ENCODE measurements around the gene DNAJB7.
"Not testable (repeated sequence)": the region's sequence is repeated elsewhere in the genome, so short reads cannot be mapped to it uniquely, and the experiment has no call there.

DNAJB7 gene

DNA sequence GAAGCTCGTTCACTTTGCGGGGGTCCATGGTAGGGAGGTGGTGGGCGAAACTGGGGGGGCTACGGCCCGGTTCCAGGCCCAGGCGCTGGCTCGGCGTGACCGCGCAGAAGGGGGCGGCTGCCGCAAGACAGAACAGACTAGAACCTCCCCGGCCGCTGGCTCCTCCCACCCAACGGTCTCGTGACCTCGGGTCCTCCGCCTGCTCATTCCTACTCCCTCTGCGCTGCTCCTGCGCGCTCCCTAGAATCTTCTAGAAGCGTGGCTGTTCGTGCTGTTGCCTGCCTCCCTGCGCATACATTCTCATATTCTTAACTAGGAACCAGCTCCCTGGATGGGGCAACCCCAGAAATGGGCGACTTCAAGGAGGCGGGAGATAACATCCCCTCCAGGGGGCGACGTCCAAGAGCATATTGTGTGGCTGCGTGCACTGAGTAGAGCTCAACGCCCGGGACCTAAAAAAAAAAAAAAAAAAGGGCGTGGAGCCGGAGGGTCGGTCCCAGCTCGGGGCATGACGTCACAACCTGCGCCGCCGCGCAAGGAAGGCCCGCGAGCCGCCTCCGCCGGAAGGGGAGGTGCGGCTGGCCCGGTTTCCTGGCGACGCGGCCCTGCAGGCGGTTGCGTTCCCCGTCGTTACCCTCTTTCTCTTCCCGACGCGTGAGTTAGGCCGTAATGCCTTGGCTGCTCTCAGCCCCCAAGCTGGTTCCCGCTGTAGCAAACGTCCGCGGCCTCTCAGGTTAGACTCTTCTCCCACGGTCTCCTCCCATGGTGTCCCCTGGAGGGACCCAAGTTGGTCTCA is 5.2 kb downstream of the DNAJB7 start, which contains the start of the genes ST13 and XPNPEP3:
Gene ST13, minus strand, starts transcription at position 127 of the 796 bp plus-strand sequence. Its CDS starts 99 bp downstream, at position 28.
Gene XPNPEP3, plus strand, starts transcription at position 636 of the 796 bp plus-strand sequence. Its CDS starts 34 bp downstream, at position 670.
- Mint-ChIP-seq H3K27me3 (no peaks in the 10 kb centered on the region), H3K36me3 (ENCODE audit: low read depth) (peaks cover 34% of the 10 kb centered on the region), H3K4me1 (ENCODE audit: low read depth) (peaks cover 57% of the 10 kb centered on the region), H3K4me3 (peak within 1 kb of the TSS; percentile 99), H3K9me3 (no peaks in the 10 kb centered on the region), H3K27ac (peak within 1 kb of the TSS; percentile 100)

DNA sequence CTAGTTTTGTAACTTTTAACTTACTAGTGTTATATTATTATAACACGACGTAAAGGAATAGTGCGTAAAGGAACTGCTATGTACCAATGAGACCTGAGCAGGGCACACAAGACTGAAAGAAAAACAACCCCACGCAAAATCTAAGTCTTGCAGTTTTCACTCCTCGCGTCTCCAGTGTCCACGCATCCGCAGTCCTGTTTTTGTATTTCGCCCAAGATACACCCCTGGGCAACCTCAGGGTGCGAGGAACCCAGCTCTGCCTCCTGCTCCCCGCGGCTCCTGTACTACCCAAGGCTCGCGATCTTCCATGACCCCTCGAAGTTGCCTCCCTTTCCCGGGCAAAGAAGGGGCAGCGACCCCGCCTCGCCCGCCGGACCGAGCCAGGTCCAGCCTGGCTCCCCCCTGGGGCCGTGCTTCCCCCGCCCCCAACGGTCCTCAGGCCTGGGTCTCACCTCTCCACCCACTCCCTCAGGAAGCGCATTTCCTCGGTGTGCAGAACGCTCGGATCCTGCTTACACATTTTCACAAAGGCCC is 5.9 kb downstream of the DNAJB7 start:
- peak overlapping the region; percentile 100 for H3K27ac Mint-ChIP-seq
- H3K27me3 Mint-ChIP-seq, result no peaks in the 10 kb centered on the region
- peaks cover 63% of the 10 kb centered on the region for H3K4me1 Mint-ChIP-seq (ENCODE audit: low read depth)
- no peaks in the 10 kb centered on the region for H3K9me3 Mint-ChIP-seq
- H3K4me3 Mint-ChIP-seq, result peak overlapping the region; percentile 99
- H3K36me3 Mint-ChIP-seq (ENCODE audit: low read depth), result peaks cover 36% of the 10 kb centered on the region

DNA sequence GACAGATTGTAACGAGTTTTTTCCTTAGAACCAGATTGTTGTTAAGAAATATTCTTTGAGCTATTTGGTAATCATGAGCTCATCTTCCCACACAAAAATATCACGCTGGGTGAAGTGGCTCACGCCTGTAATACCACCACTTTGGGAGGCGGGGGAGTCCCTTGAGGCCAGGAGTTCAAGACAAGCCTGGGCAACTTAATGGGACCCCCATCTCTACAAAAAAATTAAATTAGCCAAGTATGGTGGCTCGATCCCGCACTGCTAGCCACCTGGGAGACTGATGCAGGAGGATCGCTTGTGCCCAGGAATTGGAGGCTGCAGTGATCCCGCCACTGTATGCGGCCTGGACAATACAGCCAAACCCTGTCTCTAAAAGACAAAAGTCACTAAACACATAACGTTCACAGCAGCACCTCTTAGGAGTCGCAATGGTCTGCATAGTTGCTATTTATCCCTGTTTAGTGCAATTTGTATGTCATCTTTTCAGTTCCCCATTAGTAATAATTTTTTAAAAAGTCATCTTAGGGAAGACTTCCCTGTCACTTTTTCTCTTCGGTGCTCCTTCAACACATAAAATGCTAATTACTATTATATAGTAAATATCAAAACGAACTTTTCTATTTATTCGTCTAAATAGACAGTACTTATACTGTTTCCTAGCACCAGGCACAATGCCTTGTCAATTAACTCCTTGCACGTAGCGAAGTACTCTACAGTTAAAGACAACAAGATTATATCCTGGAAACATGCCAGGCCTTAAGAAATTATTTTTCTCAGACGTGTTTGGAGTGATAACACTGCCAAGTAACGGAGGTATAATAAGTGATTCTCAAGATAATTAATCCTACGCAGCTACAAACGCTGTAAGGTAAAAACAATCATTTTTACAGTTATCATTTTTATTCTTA is 6.6 kb downstream of the DNAJB7 start:
- H3K4me1 Mint-ChIP-seq (ENCODE audit: low read depth), result peaks cover 67% of the 10 kb centered on the region
- peak overlapping the region; percentile 75 for H3K27ac Mint-ChIP-seq
- peaks cover 35% of the 10 kb centered on the region for H3K36me3 Mint-ChIP-seq (ENCODE audit: low read depth)
- peak overlapping the region; percentile 99 for H3K4me3 Mint-ChIP-seq
- no peaks in the 10 kb centered on the region for H3K9me3 Mint-ChIP-seq
- no peaks in the 10 kb centered on the region for H3K27me3 Mint-ChIP-seq

DNA sequence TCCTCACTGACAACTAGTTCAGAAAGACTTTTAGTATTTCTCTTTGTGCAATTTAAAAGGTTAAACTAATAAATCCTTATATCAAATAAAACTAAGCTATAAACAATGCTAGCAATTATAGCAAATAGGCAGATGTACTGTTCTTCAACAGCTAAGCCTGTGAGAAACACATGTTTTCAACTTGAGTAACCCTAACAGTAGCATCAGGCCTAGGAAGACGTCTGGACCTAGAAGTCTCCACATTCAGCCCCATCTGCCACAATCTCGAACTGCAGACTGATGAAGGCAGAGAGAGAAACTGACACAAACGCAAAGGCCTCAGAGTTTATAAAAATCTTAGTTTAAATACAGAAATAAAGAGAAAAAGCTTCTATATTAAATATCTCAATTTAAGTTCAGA is 8.0 kb downstream of the DNAJB7 start:
- peak overlapping the region; percentile 56 for H3K27ac Mint-ChIP-seq
- H3K4me3 Mint-ChIP-seq, result peak overlapping the region; percentile 99

DNA sequence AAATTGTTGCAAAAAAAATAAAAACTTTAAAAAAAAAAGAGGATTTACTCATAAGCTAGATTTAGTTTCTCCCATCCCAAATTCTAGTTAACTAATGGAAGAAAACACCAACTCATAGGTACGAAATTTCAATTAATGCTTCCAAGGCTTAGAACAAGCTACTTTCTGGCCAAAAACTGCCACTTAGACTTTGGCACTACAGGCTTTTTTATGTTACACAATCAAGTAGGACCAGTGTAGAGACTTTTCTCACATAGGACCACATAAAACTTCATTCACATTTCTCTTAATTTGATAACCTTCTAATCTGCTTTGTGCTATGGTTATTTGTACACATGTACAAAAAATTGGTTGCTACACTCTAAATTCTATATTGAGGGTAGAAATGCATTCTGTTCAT is 8.6 kb downstream of the DNAJB7 start:
- peak overlapping the region; percentile 99 for H3K4me3 Mint-ChIP-seq
- no peaks in the 10 kb centered on the region for H3K9me3 Mint-ChIP-seq
- H3K36me3 Mint-ChIP-seq (ENCODE audit: low read depth), result peaks cover 42% of the 10 kb centered on the region
- peaks cover 57% of the 10 kb centered on the region for H3K4me1 Mint-ChIP-seq (ENCODE audit: low read depth)
- no peaks in the 10 kb centered on the region for H3K27me3 Mint-ChIP-seq
- H3K27ac Mint-ChIP-seq, result peak overlapping the region; percentile 56

More for the DNA sequence above, 8.0 kb downstream of the DNAJB7 start:
- H3K9me3 Mint-ChIP-seq, result no peaks in the 10 kb centered on the region
- H3K36me3 Mint-ChIP-seq (ENCODE audit: low read depth), result peaks cover 40% of the 10 kb centered on the region
- H3K27me3 Mint-ChIP-seq, result no peaks in the 10 kb centered on the region
- H3K4me1 Mint-ChIP-seq (ENCODE audit: low read depth), result peaks cover 61% of the 10 kb centered on the region

DNA sequence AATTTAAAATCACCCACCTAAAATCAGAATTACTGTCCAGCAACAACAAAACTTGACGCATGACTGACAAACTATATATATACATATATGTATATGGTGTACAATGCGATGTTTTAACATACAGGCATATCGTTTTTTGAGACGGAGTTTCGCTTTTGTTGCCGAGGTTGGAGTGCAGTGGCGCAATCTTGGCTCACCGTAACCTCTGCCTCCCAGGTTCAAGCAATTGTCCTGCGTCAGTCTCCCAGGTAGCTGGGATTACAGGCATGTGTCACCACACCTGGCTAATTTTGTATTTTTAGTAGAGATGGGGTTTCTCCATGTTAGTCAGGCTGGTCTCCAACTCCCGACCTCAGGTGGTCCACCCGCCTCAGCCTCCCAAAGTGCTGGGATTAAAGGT is 16.1 kb downstream of the DNAJB7 start:
- not testable (repeated sequence) for H3K27ac Mint-ChIP-seq, H3K4me3 Mint-ChIP-seq, H3K27me3 Mint-ChIP-seq, H3K9me3 Mint-ChIP-seq
- H3K4me1 Mint-ChIP-seq (ENCODE audit: low read depth), result peaks cover 13% of the 10 kb centered on the region
- H3K36me3 Mint-ChIP-seq (ENCODE audit: low read depth), result peaks cover 75% of the 10 kb centered on the region

DNA sequence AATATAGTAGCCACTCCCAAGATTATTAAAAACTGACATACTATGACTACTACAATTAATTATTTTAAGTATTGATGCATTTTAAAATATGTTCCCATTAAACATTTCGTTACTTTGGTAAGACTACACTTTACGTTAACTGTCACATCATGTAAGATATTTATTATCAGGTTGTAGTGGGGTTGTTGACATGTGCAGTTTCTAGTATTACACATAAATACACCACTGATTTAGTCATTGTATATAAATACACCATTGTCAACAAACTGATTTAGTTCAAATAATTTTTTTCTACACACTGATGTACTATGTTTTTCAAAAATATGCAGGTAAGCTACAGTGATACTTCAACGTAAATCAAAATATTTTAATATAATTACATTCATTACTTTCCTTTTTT is 17.0 kb downstream of the DNAJB7 start:
- Mint-ChIP-seq H3K4me3 (no peak overlapping the region), H3K9me3 (no peaks in the 10 kb centered on the region), H3K36me3 (ENCODE audit: low read depth) (peaks cover 77% of the 10 kb centered on the region), H3K27ac (peak overlapping the region; percentile 14), H3K27me3 (no peaks in the 10 kb centered on the region), H3K4me1 (ENCODE audit: low read depth) (peaks cover 9% of the 10 kb centered on the region)

DNA sequence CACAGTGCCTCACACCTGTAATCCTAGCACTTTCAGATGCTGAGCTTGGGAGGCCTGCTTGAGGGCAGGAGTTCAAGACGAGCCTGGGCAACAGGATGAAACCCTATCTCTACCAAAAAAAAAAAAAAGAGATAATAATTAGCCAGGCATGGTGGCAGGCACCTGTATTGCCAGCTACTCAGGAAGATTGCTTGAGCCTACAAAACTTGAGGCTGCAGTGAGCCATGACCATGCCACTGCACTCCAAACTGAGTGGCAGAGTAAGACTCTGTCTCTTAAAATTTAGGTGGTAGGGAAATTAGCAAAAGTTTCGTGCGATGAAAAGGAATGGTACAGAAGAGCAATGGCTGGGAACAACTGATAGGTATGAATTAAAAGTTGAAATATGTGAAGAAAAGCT is 23.4 kb downstream of the DNAJB7 start:
- H3K36me3 Mint-ChIP-seq (ENCODE audit: low read depth), result peaks cover 73% of the 10 kb centered on the region
- H3K4me3 Mint-ChIP-seq, result no peak overlapping the region
- peaks cover 4% of the 10 kb centered on the region for H3K4me1 Mint-ChIP-seq (ENCODE audit: low read depth)
- no peak overlapping the region for H3K27ac Mint-ChIP-seq
- H3K27me3 Mint-ChIP-seq, result no peaks in the 10 kb centered on the region
- no peaks in the 10 kb centered on the region for H3K9me3 Mint-ChIP-seq

DNA sequence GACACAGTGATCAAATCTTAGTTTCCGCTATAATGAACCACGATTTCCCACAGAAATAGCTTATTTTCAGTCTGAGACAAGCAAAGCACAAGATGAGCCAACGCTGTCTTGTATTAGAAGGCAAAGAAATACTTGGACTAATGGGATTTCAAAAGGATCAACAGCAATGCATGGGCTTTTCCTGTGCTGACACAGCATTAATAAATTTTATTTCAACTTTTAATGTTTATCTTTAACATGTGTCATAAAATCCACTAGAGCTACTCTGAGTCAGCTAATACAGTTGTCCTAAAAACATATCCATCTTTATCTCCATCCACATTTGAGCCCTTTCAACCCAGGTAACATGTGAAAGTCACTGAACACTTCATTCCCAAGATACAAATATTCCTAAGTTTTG is 27.3 kb downstream of the DNAJB7 start:
- no peaks in the 10 kb centered on the region for H3K9me3 Mint-ChIP-seq
- no peaks in the 10 kb centered on the region for H3K4me1 Mint-ChIP-seq (ENCODE audit: low read depth)

DNA sequence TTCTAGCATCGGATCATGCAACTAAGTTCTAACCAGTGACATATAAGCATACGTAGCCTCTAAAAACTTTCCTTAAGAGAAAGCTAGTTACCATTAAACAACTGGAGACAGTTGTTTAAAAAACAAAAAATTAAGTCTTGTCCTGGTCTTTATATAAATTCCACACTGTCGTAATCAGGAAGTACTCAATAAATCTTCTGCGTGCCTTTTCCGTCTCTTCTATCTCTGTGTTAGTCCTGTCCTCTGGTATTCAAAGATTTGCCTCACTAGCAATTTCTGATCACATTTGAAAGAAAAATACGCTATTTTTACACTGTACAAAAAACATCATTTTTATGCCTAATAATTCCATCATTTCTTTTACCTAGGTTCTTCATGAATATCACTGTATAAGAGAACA is 32.8 kb downstream of the DNAJB7 start:
- H3K27me3 Mint-ChIP-seq, result no peaks in the 10 kb centered on the region
- H3K4me3 Mint-ChIP-seq, result no peak overlapping the region
- no peak overlapping the region for H3K27ac Mint-ChIP-seq
- H3K9me3 Mint-ChIP-seq, result no peaks in the 10 kb centered on the region
- peaks cover 58% of the 10 kb centered on the region for H3K36me3 Mint-ChIP-seq (ENCODE audit: low read depth)
- H3K4me1 Mint-ChIP-seq (ENCODE audit: low read depth), result no peaks in the 10 kb centered on the region

More for the DNA sequence above, 27.3 kb downstream of the DNAJB7 start:
- Mint-ChIP-seq H3K36me3 (ENCODE audit: low read depth) (peaks cover 71% of the 10 kb centered on the region), H3K4me3 (no peak overlapping the region), H3K27me3 (no peaks in the 10 kb centered on the region), H3K27ac (no peak overlapping the region)

DNA sequence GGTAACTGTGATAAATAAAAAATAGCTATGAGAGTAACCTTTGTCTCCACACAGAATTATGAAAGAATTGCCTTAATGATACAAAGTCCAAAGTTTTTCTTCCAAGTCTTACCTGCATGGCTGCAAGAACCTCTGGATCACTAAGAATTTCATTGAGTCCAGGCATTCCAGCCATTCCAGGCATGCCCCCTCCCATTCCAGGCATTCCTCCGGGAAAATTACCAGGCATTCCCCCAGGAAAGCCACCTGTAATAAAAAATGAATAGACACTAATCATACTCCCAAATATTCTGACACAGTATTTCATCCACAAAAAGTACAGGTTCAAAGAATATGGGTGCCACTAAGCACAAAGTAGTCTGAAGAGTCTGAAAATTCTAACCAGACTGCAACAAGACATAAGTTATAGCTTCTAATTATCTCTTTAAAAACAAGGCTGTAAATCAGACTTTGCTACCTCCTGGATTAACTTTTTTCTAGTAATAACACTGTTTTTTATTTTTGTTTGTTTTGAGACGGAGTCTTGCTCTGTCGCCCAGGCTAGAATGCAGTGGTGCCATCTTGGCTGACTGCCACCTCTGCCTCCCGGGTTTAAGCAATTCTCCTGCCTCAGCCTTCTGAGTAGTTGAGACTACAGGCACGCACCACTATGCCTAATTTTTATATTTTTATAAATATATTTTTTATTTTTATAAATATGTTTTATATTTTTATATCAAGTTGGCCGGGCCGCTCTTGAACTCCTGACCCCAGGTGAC is 34.8 kb downstream of the DNAJB7 start:
- H3K36me3 Mint-ChIP-seq (ENCODE audit: low read depth), result peaks cover 61% of the 10 kb centered on the region
- no peaks in the 10 kb centered on the region for H3K4me1 Mint-ChIP-seq (ENCODE audit: low read depth)
- H3K27ac Mint-ChIP-seq, result no peak overlapping the region

DNA sequence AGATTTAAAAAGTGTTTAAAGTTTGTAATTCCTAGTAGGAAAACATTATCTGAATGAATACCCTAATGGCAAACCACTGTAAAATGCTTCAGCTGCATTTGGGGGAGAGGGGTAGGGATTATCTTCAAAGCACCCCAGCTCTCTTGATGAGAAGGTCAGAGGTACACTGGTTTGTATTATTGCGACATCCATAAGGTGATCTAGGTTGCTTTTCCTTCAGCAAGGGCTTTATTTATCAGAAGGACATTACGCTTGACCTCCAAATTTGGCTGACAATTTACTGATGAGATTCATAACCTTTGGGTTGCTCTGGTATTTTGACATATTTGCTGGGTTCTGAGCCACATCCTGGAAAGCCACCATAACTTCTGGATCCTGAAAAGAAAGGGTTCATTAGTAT is 35.6 kb downstream of the DNAJB7 start:
- not testable (repeated sequence) for H3K27ac Mint-ChIP-seq; H3K27me3 Mint-ChIP-seq; H3K4me3 Mint-ChIP-seq; H3K4me1 Mint-ChIP-seq (ENCODE audit: low read depth); H3K9me3 Mint-ChIP-seq
- peaks cover 55% of the 10 kb centered on the region for H3K36me3 Mint-ChIP-seq (ENCODE audit: low read depth)

More for the DNA sequence above, 34.8 kb downstream of the DNAJB7 start:
- no peak overlapping the region for H3K4me3 Mint-ChIP-seq
- H3K9me3 Mint-ChIP-seq, result no peaks in the 10 kb centered on the region
- no peaks in the 10 kb centered on the region for H3K27me3 Mint-ChIP-seq

DNA sequence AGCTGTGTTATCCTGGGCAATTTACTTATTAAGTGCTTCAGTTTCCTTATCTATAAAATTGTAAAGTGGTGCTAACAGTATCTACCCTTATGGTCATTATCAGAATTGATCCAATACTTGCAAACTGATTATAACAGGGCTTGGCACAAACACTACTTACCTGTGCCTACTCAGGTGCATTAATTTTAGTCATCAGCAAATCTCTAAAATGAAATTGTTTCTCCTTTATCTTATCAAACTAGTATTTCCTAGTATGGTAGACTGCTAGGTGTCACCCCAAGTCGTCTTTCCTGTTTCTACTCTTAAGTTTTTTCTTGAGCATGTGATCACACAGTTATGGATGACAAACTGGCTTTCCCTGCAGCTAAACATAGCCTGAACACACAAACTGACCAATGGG is 38.5 kb downstream of the DNAJB7 start:
- Mint-ChIP-seq H3K9me3 (no peaks in the 10 kb centered on the region), H3K27me3 (no peaks in the 10 kb centered on the region), H3K36me3 (ENCODE audit: low read depth) (peaks cover 33% of the 10 kb centered on the region), H3K4me1 (ENCODE audit: low read depth) (peaks cover 11% of the 10 kb centered on the region), H3K4me3 (no peak overlapping the region), H3K27ac (no peak overlapping the region)

DNA sequence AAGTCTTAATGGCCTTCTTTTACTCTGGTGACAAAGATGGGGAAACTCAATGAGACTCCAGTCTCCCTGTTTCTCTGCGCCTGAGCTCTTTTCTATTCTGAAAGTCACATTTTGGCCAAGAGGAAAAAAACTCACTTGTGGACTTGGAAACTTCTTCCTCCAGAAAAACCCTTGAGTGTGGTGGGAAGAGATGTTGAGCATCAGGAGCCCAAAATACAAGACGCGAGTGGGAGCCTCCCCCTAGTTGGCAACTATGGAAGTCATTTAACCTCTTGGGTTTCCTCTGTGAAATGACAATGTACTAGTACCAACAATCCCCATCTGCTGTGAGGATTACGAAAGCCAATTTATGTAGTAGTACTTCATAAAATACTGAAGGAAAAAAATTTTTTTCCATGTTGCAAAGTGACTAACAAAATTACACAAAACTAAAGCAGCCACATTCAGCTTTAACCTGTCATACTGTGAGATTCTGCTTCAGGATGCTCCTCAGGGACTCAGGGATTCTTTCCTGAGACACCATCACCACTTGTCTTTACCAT is 42.2 kb downstream of the DNAJB7 start:
- H3K4me1 Mint-ChIP-seq (ENCODE audit: low read depth), result peaks cover 34% of the 10 kb centered on the region
- H3K9me3 Mint-ChIP-seq, result no peaks in the 10 kb centered on the region
- H3K27me3 Mint-ChIP-seq, result no peaks in the 10 kb centered on the region
- peak overlapping the region; percentile 88 for H3K4me3 Mint-ChIP-seq
- H3K36me3 Mint-ChIP-seq (ENCODE audit: low read depth), result peaks cover 34% of the 10 kb centered on the region
- peak overlapping the region; percentile 16 for H3K27ac Mint-ChIP-seq
